OCI-LY7 (cell line): ENCODE data around the gene AGXT2.
"Not testable (repeated sequence)": the region's sequence is repeated elsewhere in the genome, so short reads cannot be mapped to it uniquely, and the experiment has no call there.

ENCODE experiments used
- CTCF ChIP-seq: fragments of 200-600 bp; sonication (generic); conservative IDR thresholded peaks from 2 replicates; pipeline ENCODE4 v1.5.1; 2014; ENCODE audit warnings: mild to moderate bottlenecking, antibody characterized with exemption, low read length, moderate library complexity, mixed read lengths
- EZH2phosphoT487 ChIP-seq: fragments of 200-600 bp; sonication (generic); IDR thresholded peaks from 2 replicates; pipeline ENCODE4 v1.6.1; 2018; ENCODE audit warnings: low read depth, borderline replicate concordance, mild to moderate bottlenecking, mixed run types, antibody characterized with exemption, low read length, moderate library complexity, mixed read lengths

GRCh38 chr5:34971655-34972054 lies 76.1 kb downstream of the AGXT2 start:
- not testable (repeated sequence) for TF ChIP-seq CTCF, EZH2phosphoT487
